HepG2 (cell line): ENCODE results near the gene STAP2.

Experiments
- ARNTL ChIP-seq: sonication (generic); formaldehyde crosslinking; IDR thresholded peaks from 2 replicates; pipeline ENCODE4 v1.4.0; 2020; ENCODE audit warnings: mild to moderate bottlenecking, missing genetic modification reagents
- CTCF ChIP-seq: sonication (generic); formaldehyde crosslinking; IDR thresholded peaks from 2 replicates; pipeline ENCODE4 v1.5.0; 2020; ENCODE audit warnings: mild to moderate bottlenecking, missing genetic modification reagents, moderate library complexity
- EZH2 ChIP-seq: conservative IDR thresholded peaks from 2 replicates; pipeline ENCODE4 v1.6.1; 2012; ENCODE audit warnings: mild to moderate bottlenecking, low read depth, low read length, moderate library complexity
- KDM5B ChIP-seq: sonication (generic); formaldehyde crosslinking; IDR thresholded peaks from 2 replicates; pipeline ENCODE4 v1.4.0; 2020; ENCODE audit warnings: missing genetic modification reagents, mild to moderate bottlenecking, borderline replicate concordance
- POLR2A ChIP-seq, 2 experiments: IDR thresholded peaks; 2 replicates each; pipeline ENCODE4 v1.6.1; 2011; ENCODE audit warnings: low read depth in 2 of 2, low read length in 2 of 2, mild to moderate bottlenecking in 1 of 2, moderate library complexity in 1 of 2; ENCODE audit not compliant: insufficient read depth in 1 of 2
- REST ChIP-seq, 2 experiments: IDR thresholded peaks; 2 replicates each; pipeline ENCODE4 v1.6.1; 2011 to 2012; ENCODE audit warnings: low read length in 2 of 2, borderline replicate concordance in 1 of 2, low read depth in 1 of 2, mild to moderate bottlenecking in 1 of 2, moderate library complexity in 1 of 2
- TRIM24 ChIP-seq: sonication (generic); formaldehyde crosslinking; IDR thresholded peaks from 2 replicates; pipeline ENCODE4 v1.8.0; 2022; ENCODE audit warnings: mild to moderate bottlenecking, missing genetic modification reagents
- ZNF343 ChIP-seq: sonication (generic); formaldehyde crosslinking; IDR thresholded peaks from 2 replicates; pipeline ENCODE4 v1.4.0; 2020; ENCODE audit warnings: mild to moderate bottlenecking, missing genetic modification reagents
- ZNF703 ChIP-seq: sonication (generic); formaldehyde crosslinking; IDR thresholded peaks from 2 replicates; pipeline ENCODE4 v1.5.1; 2020; ENCODE audit warnings: missing genetic modification reagents, mild to moderate bottlenecking, moderate library complexity, borderline replicate concordance

- TF ChIP-seq CTCF (CRISPR knock-in tag) (no peak), EZH2 (no peak), POLR2A (IDR thresholded peaks at IDR 0.05; ENCODE audit: insufficient read depth in 1 of 2, low read depth in 2 of 2, low read length in 2 of 2) (no peak), KDM5B (CRISPR knock-in tag) (no peak), ARNTL (CRISPR knock-in tag) (no peak), ZNF703 (no peak), TRIM24 (CRISPR knock-in tag) (no peak), ZNF343 (CRISPR knock-in tag) (no peak), REST (IDR thresholded peaks at IDR 0.05; ENCODE audit: borderline replicate concordance in 1 of 2, low read depth in 1 of 2, low read length in 2 of 2) (no peak)
Measured at GRCh38 chr19:4369109-4369887, 30.7 kb upstream of the STAP2 start.
